22Rv1 (cell line): ENCODE data around the gene SRPK2.

Experiments
- ZFX ChIP-seq: fragments of 450-650 bp; IDR thresholded peaks from 2 replicates; pipeline ENCODE4 v1.6.1; 2017; ENCODE audit warnings: antibody characterized with exemption, borderline replicate concordance
- TF ChIP-seq, protein P1 (sequence below): fragments of 450-650 bp; IDR thresholded peaks from 2 replicates; pipeline ENCODE4 v1.5.1; 2017; ENCODE audit warnings: mild to moderate bottlenecking

- TF ChIP-seq, protein P1, sequence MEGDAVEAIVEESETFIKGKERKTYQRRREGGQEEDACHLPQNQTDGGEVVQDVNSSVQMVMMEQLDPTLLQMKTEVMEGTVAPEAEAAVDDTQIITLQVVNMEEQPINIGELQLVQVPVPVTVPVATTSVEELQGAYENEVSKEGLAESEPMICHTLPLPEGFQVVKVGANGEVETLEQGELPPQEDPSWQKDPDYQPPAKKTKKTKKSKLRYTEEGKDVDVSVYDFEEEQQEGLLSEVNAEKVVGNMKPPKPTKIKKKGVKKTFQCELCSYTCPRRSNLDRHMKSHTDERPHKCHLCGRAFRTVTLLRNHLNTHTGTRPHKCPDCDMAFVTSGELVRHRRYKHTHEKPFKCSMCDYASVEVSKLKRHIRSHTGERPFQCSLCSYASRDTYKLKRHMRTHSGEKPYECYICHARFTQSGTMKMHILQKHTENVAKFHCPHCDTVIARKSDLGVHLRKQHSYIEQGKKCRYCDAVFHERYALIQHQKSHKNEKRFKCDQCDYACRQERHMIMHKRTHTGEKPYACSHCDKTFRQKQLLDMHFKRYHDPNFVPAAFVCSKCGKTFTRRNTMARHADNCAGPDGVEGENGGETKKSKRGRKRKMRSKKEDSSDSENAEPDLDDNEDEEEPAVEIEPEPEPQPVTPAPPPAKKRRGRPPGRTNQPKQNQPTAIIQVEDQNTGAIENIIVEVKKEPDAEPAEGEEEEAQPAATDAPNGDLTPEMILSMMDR: no peak
- no peak for TF ChIP-seq ZFX
These were observed 79.2 kb downstream of the SRPK2 start for GRCh38 chr7:105309235-105310169.
